Uterus (tissue), 2 donors: ENCODE results near the gene SLC2A2.

Experiments
- CTCF ChIP-seq, 4 experiments: fragments of 200-600 bp in 2 of 4; fragments of 450-650 bp in 2 of 4; sonication (generic) in 2 of 4; IDR thresholded peaks; one replicate each; pipeline ENCODE4 v1.5.1; 2016 to 2019; ENCODE audit warnings: antibody characterized with exemption in 4 of 4, mild to moderate bottlenecking in 2 of 4, moderate library complexity in 1 of 4
- POLR2A ChIP-seq, 2 donors: fragments of 450-650 bp; IDR thresholded peaks; one replicate each; pipeline ENCODE4 v1.6.1; 2016; ENCODE audit warnings: antibody characterized with exemption in 2 of 2, mild to moderate bottlenecking in 1 of 2, moderate library complexity in 1 of 2

GRCh38 chr3:171058873-171059603 lies 32.5 kb upstream of the SLC2A2 start:
- TF ChIP-seq CTCF (IDR thresholded peaks at IDR 0.05) (no peak), POLR2A (IDR thresholded peaks at IDR 0.05) (no peak)
